HEK293 (cell line): Measurements from ENCODE around the gene B3GNT9.

Source experiments
- CTCF ChIA-PET: fragments of 350-600 bp; formaldehyde crosslinking; extraction: SDS; loops from one replicate; lab custom pipeline; 2021; ENCODE audit warnings: antibody characterized with exemption; lab: Yijun Ruan, JAX
- POLR2A ChIA-PET: fragments of 300-600 bp; formaldehyde crosslinking; extraction: SDS; loops from one replicate; lab custom pipeline; 2020; ENCODE audit warnings: antibody characterized with exemption, inconsistent platforms; lab: Yijun Ruan, JAX
- H3K27ac ChIP-seq: fragments of 200-500 bp; sonication (Bioruptor generic); 2 replicates; pipeline ENCODE4 v1.5.1; 2014; ENCODE audit warnings: low read depth, low read length, control low read depth, inconsistent platforms; ENCODE audit errors: extremely low read depth
- H3K36me3 ChIP-seq, 2 experiments: fragments of 200-500 bp in 1 of 2; sonication (Bioruptor generic) in 1 of 2; 1 replicate in 1 of 2; 2 replicates in 1 of 2; pipeline ENCODE4 v1.5.1; 2014 to 2017; ENCODE audit warnings: inconsistent platforms in 2 of 2, low read length in 2 of 2; ENCODE audit not compliant: control insufficient read depth in 2 of 2, insufficient read depth in 1 of 2
- H3K4me1 ChIP-seq: fragments of 200-500 bp; sonication (Bioruptor generic); 2 replicates; pipeline ENCODE4 v1.5.1; 2014; ENCODE audit warnings: mild to moderate bottlenecking, low read length, inconsistent platforms; ENCODE audit not compliant: control insufficient read depth, insufficient read depth
- H3K4me3 ChIP-seq: 2 replicates; pipeline ENCODE4 v1.5.1; 2011; ENCODE audit warnings: low read depth, mild to moderate bottlenecking, control low read depth, low read length, moderate library complexity
- H3K9me3 ChIP-seq: fragments of 200-500 bp; sonication (Bioruptor generic); 2 replicates; pipeline ENCODE4 v1.5.1; 2014; ENCODE audit warnings: low read depth, low read length, inconsistent platforms; ENCODE audit not compliant: control insufficient read depth, insufficient read depth
- ATF2 ChIP-seq: fragments of 450-650 bp; formaldehyde crosslinking; IDR thresholded peaks from 2 replicates; pipeline ENCODE4 v1.5.1; 2016; ENCODE audit warnings: missing biosample characterization, missing genetic modification characterization, low read depth
- PRDM10 ChIP-seq: fragments of 450-650 bp; formaldehyde crosslinking; IDR thresholded peaks from 2 replicates; pipeline ENCODE4 v1.5.1; 2016; ENCODE audit warnings: missing biosample characterization, missing genetic modification characterization
- SP7 ChIP-seq: fragments of 450-650 bp; formaldehyde crosslinking; IDR thresholded peaks from 2 replicates; pipeline ENCODE4 v1.5.1; 2016; ENCODE audit warnings: missing biosample characterization, missing genetic modification characterization
- ZBTB17 ChIP-seq: fragments of 450-650 bp; formaldehyde crosslinking; IDR thresholded peaks from 2 replicates; pipeline ENCODE4 v1.5.1; 2016; ENCODE audit warnings: missing biosample characterization, missing genetic modification characterization
- ZNF121 ChIP-seq: fragments of 450-650 bp; formaldehyde crosslinking; IDR thresholded peaks from 2 replicates; pipeline ENCODE4 v1.5.1; 2016; ENCODE audit warnings: missing biosample characterization, missing genetic modification characterization
- ZNF2 ChIP-seq: fragments of 450-650 bp; formaldehyde crosslinking; IDR thresholded peaks from 2 replicates; pipeline ENCODE4 v1.5.1; 2016; ENCODE audit warnings: missing biosample characterization, missing genetic modification characterization
- ZNF354C ChIP-seq: fragments of 450-650 bp; formaldehyde crosslinking; IDR thresholded peaks from 2 replicates; pipeline ENCODE4 v1.5.1; 2016; ENCODE audit warnings: missing biosample characterization, missing genetic modification characterization, low read depth, borderline replicate concordance
- ZNF501 ChIP-seq: fragments of 450-650 bp; formaldehyde crosslinking; IDR thresholded peaks from 2 replicates; pipeline ENCODE4 v1.5.1; 2016; ENCODE audit warnings: missing biosample characterization, missing genetic modification characterization
- ZNF548 ChIP-seq: fragments of 450-650 bp; formaldehyde crosslinking; IDR thresholded peaks from 2 replicates; pipeline ENCODE4 v1.5.1; 2016; ENCODE audit warnings: missing biosample characterization, missing genetic modification characterization
- TF ChIP-seq, protein P1 (sequence below): fragments of 450-650 bp; formaldehyde crosslinking; IDR thresholded peaks from 2 replicates; pipeline ENCODE4 v1.5.1; 2017; ENCODE audit warnings: missing biosample characterization, missing genetic modification characterization

The B3GNT9 gene

GRCh38 chr16:67191411-67191994 lies 40.7 kb upstream of the B3GNT9 start:
- H3K4me1 ChIP-seq = peaks cover 7% of the 10 kb centered on the region
- POLR2A ChIA-PET = interaction anchor here (1.4 to 1.7 kb wide), 2 partner anchors 16 to 172 kb away, joined by 4 to 5 read pairs; no protein-coding TSS in a partner anchor
- CTCF ChIA-PET = interaction anchor here (1.4 kb wide), 1 partner anchor 214 kb away, joined by 4 read pairs; no protein-coding TSS in a partner anchor
- peaks cover 7 to 37% of the 10 kb centered on the region in 2 experiments; a peak in 2 of 3 replicates for H3K36me3 ChIP-seq
- H3K27ac ChIP-seq = no peak overlapping the region
- TF ChIP-seq PRDM10 (tag by site-specific recombination) = peak; percentile 38; the same call in 1 of the 2 replicates
- TF ChIP-seq ZNF2 (tag by site-specific recombination) = no peak
- TF ChIP-seq ZNF354C (tag by site-specific recombination) = 0 out of 2 replicates have a peak, but pooled peaks have one; percentile 10
- no peak for TF ChIP-seq ZNF548 (tag by site-specific recombination)
- H3K9me3 ChIP-seq = no peaks in the 10 kb centered on the region
- H3K4me3 ChIP-seq = peak overlapping the region; percentile 10

DNA sequence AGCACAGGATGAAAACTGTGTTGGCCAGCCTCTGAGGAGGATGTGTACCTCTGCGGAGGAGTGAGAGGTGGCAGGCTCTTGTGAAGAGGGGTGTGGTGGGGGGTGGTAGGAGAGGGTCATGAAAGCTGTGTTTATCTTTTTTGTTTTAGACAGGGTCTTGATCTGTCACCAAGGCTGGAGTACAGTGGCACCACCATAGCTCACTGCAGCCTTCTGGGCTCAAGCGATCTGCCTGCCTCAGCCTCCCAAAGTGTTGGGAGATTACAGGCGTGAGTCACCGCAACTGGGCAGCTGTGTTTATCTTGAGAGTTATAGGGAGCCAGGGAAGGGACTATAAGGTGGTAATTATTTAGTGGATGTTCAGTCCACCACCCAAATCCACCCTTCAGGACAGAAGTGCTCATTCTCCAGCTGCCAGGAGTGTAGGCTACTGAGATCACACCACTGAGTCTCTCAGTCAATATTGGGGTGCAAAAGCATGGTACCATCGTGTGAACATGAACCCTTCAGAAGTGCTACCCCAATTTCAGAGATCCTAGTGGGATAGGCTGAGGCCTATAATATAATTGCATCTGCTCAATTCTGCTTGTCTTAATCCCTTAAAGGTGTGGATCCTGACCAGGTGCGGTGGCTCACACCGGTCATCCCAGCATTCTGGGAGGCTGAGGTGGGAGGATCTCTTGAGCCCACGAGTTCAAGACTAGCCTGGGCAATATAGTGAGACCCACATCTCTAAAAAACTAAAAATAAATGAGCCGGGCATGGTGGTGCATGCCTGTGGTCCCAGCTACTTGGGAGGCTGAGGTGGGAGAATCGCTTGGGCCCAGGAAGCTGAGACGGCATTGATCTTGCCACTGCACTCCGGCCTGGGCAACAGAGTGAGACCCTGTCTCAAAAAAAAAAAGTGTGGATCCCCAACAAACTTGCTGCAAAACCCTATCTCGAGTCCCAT lies 39.9 kb upstream of the B3GNT9 start:
- no peaks in the 10 kb centered on the region for H3K9me3 ChIP-seq
- TF ChIP-seq ZBTB17 (tag by site-specific recombination) (peak; percentile 61), PRDM10 (tag by site-specific recombination) (peak; percentile 54), ZNF121 (tag by site-specific recombination) (peak; percentile 89), ZNF501 (tag by site-specific recombination) (no peak), SP7 (tag by site-specific recombination) (peak; percentile 92), ATF2 (no peak)
- TF ChIP-seq, protein P1, sequence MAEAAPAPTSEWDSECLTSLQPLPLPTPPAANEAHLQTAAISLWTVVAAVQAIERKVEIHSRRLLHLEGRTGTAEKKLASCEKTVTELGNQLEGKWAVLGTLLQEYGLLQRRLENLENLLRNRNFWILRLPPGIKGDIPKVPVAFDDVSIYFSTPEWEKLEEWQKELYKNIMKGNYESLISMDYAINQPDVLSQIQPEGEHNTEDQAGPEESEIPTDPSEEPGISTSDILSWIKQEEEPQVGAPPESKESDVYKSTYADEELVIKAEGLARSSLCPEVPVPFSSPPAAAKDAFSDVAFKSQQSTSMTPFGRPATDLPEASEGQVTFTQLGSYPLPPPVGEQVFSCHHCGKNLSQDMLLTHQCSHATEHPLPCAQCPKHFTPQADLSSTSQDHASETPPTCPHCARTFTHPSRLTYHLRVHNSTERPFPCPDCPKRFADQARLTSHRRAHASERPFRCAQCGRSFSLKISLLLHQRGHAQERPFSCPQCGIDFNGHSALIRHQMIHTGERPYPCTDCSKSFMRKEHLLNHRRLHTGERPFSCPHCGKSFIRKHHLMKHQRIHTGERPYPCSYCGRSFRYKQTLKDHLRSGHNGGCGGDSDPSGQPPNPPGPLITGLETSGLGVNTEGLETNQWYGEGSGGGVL (tag by site-specific recombination) = 0 out of 2 replicates have a peak, but pooled peaks have one; percentile 22
- TF ChIP-seq, all 188 proteins: peak for 5
- peaks cover 7 to 30% of the 10 kb centered on the region in 2 experiments; a peak in 2 of 3 replicates for H3K36me3 ChIP-seq
- CTCF ChIA-PET = interaction anchor here (0.7 to 1.2 kb wide), 2 partner anchors 35 to 175 kb away, joined by 5 to 6 read pairs; no protein-coding TSS in a partner anchor
- no peak overlapping the region for H3K4me3 ChIP-seq
- POLR2A ChIA-PET = interaction anchor here (0.6 kb wide), 1 partner anchor 56 kb away, joined by 4 read pairs; no protein-coding TSS in a partner anchor
- H3K27ac ChIP-seq = no peak overlapping the region
- H3K4me1 ChIP-seq = peaks cover 7% of the 10 kb centered on the region
